Superior temporal gyrus (tissue), 1 donor: ENCODE data around the gene DUS2.
A peak's percentile ranks its signal among the peaks of the same experiment; 100 is the strongest.
"Not testable (repeated sequence)": the region's sequence is repeated elsewhere in the genome, so short reads cannot be mapped to it uniquely, and the experiment has no call there.

Experiments
- DNase-seq: peaks from one replicate; pipeline ENCODE4 v3.0.0-alpha.2; 2016; ENCODE audit errors: extremely low spot score

DUS2 gene

DNA sequence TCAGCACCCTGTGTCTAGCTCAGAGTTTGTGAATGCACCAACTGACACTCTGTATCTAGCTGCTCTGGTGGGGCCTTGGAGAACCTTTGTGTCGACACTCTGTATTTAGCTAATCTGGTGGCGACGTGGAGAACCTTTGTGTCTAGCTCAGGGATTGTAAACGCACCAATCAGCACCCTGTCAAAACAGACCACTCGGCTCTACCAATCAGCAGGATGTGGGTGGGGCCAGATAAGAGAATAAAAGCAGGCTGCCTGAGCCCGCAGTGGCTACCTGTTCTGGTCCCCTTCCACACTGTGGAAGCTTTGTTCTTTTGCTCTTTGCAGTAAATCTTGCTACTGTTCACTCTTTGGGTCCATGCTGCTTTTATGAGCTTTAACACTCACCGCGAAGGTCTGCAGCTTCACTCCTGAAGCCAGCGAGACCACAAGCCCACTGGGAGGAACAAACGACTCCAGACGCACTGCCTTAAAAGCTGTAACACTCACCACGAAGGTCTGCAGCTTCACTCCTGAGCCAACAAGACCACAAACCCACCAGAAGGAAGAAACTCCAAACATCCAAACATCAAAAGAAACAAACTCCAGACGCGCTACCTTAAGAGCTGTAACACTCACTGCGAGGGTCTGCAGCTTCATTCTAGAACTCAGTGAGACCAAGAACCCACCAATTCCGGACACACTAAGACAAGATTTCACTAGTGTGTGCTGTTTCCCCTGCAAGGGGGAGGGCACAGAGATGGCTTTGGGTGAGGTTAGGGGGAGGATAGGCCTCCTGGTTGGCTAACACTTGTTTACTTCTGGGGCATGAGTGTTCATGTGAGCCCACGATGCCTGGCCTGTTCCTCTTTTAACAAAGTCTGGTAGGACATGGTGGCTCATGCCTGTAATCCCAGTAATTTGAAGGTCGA lies 24.1 kb upstream of the DUS2 start, which contains the start of gene DPEP2:
Gene DPEP2, minus strand, starts transcription at position 706 of the 910 bp plus-strand sequence. CDS start 6,272 bp downstream, outside the sequence.
- DNase-seq = peak; percentile 11

GRCh38 chr16:67999985-68000384 lies 23.1 kb upstream of the DUS2 start:
- DNase-seq = no peak

GRCh38 chr16:68000450-68000849 lies 22.6 kb upstream of the DUS2 start:
- no peak for DNase-seq

- DNase-seq = no peak
These were observed 20.1 kb upstream of the DUS2 start for GRCh38 chr16:68003031-68003430.

DNA sequence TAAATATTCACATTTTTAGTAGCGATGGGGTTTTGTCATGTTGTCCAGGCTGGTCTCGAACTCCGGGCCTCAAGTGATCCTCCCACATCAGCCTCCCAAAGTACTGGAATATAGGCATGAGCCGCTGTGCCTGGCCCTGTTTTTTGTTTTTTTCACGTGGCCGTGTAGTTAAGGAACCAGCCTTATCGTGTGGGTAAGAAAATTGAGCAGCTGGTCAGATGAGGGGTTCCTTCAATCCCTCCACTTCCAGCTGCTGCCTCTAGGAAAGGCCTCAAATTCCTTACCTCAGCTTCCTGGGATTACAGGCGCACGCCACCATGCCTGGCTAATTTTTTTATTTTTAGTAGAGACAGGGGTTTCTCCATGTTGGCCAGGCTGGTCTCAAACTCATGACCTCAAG lies 17.9 kb upstream of the DUS2 start:
- no peak for DNase-seq

DNA sequence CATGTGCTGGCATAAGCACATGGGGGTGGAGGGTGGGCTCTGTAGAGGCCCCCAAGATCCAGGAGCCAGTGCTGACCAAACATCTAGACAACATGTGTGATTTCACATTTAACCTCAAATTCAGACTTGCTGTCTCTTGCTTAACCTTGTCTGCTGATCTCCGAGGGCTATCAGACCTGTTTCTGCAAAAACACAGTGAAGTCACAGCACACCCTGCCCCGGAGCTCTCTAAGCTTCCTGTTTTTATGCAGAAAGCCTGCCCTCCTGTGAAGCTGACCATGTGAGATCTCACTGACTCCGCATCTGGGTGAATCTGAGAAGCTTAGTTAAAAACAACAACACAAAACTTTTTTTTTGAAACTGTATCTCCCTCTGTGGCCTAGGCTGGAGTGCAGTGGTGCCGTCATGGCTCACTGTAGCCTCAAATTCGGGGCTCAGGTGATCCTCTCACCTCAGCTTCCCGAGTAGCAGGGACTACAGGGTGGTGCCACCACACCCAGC lies 17.2 kb upstream of the DUS2 start:
- DNase-seq = peak; percentile 11

DNA sequence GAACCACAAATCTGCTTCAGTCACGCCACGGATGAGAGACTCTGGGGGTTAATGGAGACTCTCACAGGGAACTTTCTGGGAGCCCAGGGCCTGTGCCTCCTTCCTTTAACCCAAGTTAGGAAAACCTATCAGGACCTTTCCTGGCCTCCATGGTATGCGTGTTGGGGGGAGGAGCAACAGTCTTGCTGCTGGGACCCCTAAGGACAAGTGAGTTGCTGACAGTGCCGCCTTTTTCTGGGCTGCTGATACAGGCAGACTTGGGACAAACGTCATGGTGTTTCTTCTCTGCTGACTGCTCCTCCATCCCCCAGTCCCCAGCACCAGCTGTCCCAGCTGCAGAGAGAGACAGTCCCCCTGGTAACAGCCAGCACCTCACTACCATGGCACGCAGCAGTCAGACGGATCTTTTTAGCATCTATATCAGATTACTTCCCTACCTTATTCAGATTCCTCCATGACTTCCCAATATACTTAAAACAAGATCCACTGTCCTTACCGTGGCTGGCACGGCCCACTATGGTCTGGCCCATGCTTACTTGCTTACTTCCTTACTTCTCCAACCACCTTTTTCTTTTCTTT lies 13.8 kb upstream of the DUS2 start:
- DNase-seq = no peak

GRCh38 chr16:68009872-68010271 lies 13.2 kb upstream of the DUS2 start:
- not testable (repeated sequence) for DNase-seq

GRCh38 chr16:68013440-68013839 lies 9.6 kb upstream of the DUS2 start:
- DNase-seq = no peak

GRCh38 chr16:68015681-68016080 lies 7.4 kb upstream of the DUS2 start, which contains the start of gene DPEP2NB:
DPEP2NB (minus strand) TSS chr16:68015911; CDS start chr16:68015770, 141 bp downstream.
- DNase-seq = no peak

DNA sequence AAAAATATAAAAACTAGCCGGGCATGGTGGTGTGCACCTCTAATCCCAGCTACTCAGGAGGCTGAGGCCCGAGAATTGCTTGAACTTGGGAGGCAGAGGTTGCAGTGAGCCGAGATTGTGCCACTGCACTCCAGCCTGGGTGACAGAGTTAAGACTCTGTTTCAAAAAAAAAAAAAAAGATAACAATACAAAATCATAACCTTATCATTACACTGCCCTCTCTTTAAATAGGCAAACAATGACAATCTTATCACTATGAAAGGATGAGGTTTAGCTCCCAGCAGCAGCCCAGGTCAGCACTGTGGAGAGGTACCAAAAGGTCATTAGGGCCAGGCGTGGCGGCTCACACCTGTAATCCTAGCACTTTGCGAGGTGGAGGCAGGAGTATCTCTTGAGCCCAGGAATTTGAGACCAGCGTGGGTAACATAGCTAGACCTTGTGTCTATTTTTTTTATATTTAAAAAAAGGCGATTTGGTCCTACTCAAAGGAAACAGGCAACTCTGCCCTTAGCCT lies 3.9 kb upstream of the DUS2 start:
- no peak for DNase-seq

- no peak for DNase-seq
These were observed 1.6 kb upstream of the DUS2 start for GRCh38 chr16:68021490-68021889.

- DNase-seq = no peak
These were observed 781 bp upstream of the DUS2 start for GRCh38 chr16:68022278-68022727.

- no peak for DNase-seq
These were observed 5.9 kb downstream of the DUS2 start for GRCh38 chr16:68028996-68029395.

GRCh38 chr16:68030108-68030507 lies 7.0 kb downstream of the DUS2 start:
- DNase-seq = not testable (repeated sequence)

DNA sequence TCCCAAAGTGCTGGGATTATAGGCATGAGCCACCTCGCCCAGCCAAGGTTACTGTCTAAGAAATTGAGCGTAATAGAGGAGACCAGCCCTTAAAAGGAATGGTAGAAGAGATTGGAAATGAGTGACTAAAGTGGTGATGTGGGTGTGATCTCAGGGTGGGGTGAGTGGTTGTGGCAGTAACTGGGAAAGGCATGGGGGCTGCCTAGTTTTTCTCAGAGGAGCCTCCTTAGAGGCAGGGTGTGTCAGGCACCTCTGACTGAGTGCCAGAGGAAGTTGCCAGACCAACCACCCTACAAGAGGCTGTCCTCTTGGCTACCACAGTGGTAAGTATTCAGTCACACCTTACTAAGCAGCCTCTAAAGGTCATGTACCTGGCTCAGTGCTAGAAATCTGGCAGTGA lies 8.9 kb downstream of the DUS2 start:
- no peak for DNase-seq

DNA sequence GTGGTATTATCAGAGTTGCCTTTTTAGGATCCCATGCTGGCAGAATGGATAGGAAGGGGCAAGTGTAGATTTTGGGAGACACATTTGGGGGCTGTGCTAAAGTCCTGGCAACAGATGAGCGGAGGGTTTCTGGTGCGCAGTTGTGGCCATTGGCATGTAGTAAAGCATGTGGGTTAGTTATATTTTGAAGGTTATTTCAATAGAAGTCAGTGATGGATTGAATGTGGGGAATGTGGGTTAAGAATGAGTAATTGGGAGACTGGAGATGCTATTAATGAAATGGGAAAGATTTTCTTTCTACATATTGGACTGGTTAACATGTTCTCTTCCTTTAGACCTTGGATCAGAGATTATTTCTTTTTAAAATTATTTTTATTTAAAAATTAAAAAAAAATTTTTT lies 10.0 kb downstream of the DUS2 start:
- no peak for DNase-seq

DNA sequence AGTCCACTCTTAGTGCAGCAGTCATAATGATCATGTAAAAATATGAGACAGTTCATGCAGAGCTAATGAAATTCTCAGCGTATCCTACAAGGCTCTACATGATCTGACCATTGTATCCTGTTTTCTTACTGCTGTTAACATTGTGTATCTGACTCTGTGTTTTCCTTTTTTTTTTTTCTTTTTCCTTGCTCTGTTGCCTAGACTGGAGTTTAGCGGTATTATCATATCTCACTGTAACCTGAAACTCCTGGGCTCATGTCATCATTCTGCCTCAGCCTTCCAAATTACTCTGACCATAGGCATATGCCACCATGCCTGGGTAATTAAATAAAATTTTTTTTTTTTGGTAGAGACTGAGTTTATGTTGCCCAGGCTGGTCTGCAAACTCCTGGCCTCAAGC lies 12.1 kb downstream of the DUS2 start:
- DNase-seq = no peak

DNA sequence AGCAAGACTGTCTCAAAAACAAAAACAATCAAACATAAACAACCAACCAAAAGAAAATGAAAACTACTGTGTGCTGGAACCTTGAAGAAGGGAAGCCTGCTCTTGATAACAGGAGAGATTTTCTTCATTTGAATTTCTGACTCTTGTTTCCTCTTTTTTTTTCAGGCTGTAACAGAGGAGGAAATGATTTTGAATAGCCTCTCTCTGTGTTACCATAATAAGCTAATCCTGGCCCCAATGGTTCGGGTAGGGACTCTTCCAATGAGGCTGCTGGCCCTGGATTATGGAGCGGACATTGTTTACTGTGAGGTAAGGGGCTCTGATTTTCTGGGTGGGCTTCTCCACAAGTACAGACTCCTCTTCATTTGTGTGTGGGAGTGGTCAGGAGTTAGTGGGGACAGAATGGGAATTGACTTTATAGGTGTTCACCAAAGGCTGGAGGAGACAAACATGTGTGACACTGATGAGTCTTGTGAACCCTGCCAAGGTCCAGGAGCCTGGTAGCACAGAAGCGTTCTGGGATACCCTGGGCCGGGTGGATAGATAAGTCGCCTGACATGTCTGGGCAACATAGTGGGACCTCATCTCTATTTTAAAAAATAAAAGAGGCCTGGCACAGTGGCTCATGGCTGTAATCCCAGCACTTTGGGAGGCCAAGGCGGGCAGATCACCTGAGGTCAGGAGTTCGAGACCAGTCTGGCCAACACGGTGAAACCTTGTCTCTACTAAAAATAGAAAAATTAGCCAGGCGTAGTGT lies 14.9 kb downstream of the DUS2 start:
- no peak for DNase-seq

DNA sequence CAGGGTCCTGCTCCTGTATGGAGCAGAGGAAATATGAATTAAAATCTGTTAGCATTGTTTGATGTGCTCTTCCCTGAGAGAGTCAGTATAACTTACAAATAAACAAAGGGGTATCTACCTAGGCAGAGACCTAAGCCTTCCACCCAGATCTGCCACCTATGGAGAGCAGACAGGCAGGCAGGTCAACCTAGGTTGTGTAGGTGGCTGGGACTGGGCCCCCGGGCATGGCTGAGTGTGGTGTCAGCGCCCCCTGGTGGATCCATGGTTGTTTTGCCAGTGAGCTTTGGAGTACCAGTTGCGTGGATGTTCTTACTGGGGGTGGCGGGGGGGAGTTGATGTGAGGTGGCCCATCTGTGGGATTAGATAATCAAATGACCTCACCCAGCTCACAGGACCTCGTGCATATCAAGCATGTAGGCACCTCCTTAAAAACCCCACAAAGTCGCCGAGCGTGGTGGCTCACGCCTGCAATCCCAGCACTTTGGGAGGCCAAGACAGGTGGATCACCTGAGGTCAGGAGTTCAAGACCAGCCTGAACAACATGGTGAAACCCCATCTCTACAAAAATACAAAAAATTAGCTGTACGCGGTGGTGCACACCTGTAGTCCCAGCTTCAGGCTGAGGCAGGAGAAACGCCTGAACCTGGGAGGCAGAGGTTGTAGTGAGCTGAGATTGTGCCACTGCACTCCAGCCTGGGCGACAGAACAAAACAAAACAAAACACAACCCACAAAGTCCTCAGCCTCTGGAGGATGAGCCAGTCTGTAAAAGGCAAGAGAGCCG lies 17.6 kb downstream of the DUS2 start:
- peak; percentile 79 for DNase-seq

DNA sequence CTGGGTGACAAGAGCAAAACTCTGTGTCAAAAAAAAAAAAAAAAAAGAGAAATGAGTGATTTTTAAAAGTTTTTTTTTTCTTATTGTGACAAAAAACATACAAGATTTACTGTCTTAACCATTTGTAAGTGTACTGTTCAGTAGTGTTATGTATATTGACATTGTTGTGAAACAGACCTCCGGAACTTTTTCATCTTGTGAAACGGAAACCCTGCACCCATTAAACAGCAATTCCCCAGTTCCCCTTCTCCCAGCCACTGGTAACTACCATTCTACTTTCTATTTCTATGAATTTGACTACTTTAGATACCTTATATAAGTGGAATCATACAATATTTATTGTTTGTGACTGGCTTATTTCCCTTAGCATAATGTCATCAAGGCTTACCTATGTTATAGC lies 18.7 kb downstream of the DUS2 start:
- no peak for DNase-seq
